Keratinocyte (primary cell): ENCODE measurements around the gene STAMBPL1. TPM values are rescaled to one million over a fixed set of nuclear protein-coding genes. Genes with fewer than 3 reads are reported as not detected.

Source experiments
- DNase-seq: peaks from one replicate; pipeline ENCODE4 v3.0.0-alpha.2; 2011; ENCODE audit warnings: low read depth, missing footprints, low spot score
- FAIRE-seq: peaks from 2 replicates; lab custom pipeline; 2011; peaks lifted over from hg19 to GRCh38; lab: Jason Lieb, UNC
- H2AFZ ChIP-seq: 2 replicates; pipeline ENCODE4 v1.6.0; 2012; ENCODE audit warnings: low read length, control low read depth, inconsistent platforms; ENCODE audit not compliant: control insufficient read depth
- H3K27ac ChIP-seq: 2 replicates; pipeline ENCODE4 v1.5.1; 2011; ENCODE audit warnings: low read length; ENCODE audit not compliant: control insufficient read depth, insufficient read depth
- H3K27me3 ChIP-seq: 3 replicates; pipeline ENCODE4 v1.6.0; 2011; ENCODE audit warnings: low read length; ENCODE audit not compliant: control insufficient read depth, insufficient read depth; ENCODE audit errors: extremely low read depth
- H3K36me3 ChIP-seq, 2 experiments: 2 replicates in 1 of 2; 3 replicates in 1 of 2; pipeline ENCODE4 v1.5.1; 2011; ENCODE audit warnings: low read length in 2 of 2, mild to moderate bottlenecking in 1 of 2; ENCODE audit not compliant: control insufficient read depth in 2 of 2, insufficient read depth in 2 of 2; ENCODE audit errors: extremely low read depth in 1 of 2
- H3K4me1 ChIP-seq: 3 replicates; pipeline ENCODE4 v1.5.1; 2011; ENCODE audit warnings: low read length; ENCODE audit not compliant: control insufficient read depth, insufficient read depth; ENCODE audit errors: extremely low read depth
- H3K4me2 ChIP-seq: 3 replicates; pipeline ENCODE4 v1.6.0; 2011; ENCODE audit warnings: low read depth, low read length; ENCODE audit not compliant: control insufficient read depth, insufficient read depth; ENCODE audit errors: extremely low read depth
- H3K4me3 ChIP-seq, 3 experiments: fragments of 200-600 bp in 1 of 3; sonication (generic) in 1 of 3; 2 replicates in 2 of 3; 3 replicates in 1 of 3; pipeline ENCODE4 v1.5.1; 2011 to 2016; ENCODE audit warnings: low read length in 3 of 3, mild to moderate bottlenecking in 3 of 3, control low read depth in 2 of 3, inconsistent platforms in 1 of 3, low read depth in 1 of 3, mixed read lengths in 1 of 3, mixed run types in 1 of 3, moderate library complexity in 1 of 3; ENCODE audit not compliant: control insufficient read depth in 2 of 3, insufficient read depth in 2 of 3; ENCODE audit errors: extremely low read depth in 1 of 3
- H3K79me2 ChIP-seq: 2 replicates; pipeline ENCODE4 v1.6.0; 2012; ENCODE audit warnings: low read length; ENCODE audit not compliant: control insufficient read depth, insufficient read depth
- H3K9ac ChIP-seq: 3 replicates; pipeline ENCODE4 v1.6.0; 2011; ENCODE audit warnings: low read length; ENCODE audit not compliant: control insufficient read depth, insufficient read depth; ENCODE audit errors: extremely low read depth
- H3K9me1 ChIP-seq: 3 replicates; pipeline ENCODE4 v1.6.0; 2011; ENCODE audit warnings: low read length; ENCODE audit not compliant: control insufficient read depth, insufficient read depth; ENCODE audit errors: extremely low read depth
- H3K9me3 ChIP-seq: 2 replicates; pipeline ENCODE4 v1.5.1; 2012; ENCODE audit warnings: low read depth, low read length; ENCODE audit not compliant: control insufficient read depth
- H4K20me1 ChIP-seq: 3 replicates; pipeline ENCODE4 v1.6.0; 2011; ENCODE audit warnings: low read length; ENCODE audit not compliant: control insufficient read depth, insufficient read depth; ENCODE audit errors: extremely low read depth
- EZH2 ChIP-seq: IDR thresholded peaks from one replicate; pipeline ENCODE4 v1.6.1; 2012; ENCODE audit warnings: inconsistent platforms, mild to moderate bottlenecking, low read length, moderate library complexity
- dilution Hi-C: fragments of 300-500 bp; cut with MboI; formaldehyde crosslinking; loops from one replicate; pipeline ENCODE4 v1.7.0; 2020; ENCODE audit warnings: low sequenced_read_pairs; ENCODE audit not compliant: extremely low pct_ligation_motif_present
- polyA plus RNA-seq, 5 experiments: library from polyadenylated mRNA; depleted of rRNA in 3 of 5; stranded (reverse) in 3 of 5; stranded (forward) in 1 of 5; unstranded in 1 of 5; fragments of >200 nt; gene quantifications; 1 replicate in 1 of 5; 2 replicates in 3 of 5; 3 replicates in 1 of 5; pipeline versions ENCODE4 v1.2.1 to v1.2.3, GENCODE V29; 2011 to 2012; ENCODE audit warnings: missing spikeins in 2 of 5, low read depth in 1 of 5, low replicate concordance in 1 of 5
- TF ChIP-seq, protein P1 (sequence below), 3 experiments: IDR thresholded peaks in 1 of 3; conservative IDR thresholded peaks in 1 of 3; optimal IDR thresholded peaks in 1 of 3; 2 replicates in 2 of 3; 3 replicates in 1 of 3; pipeline versions ENCODE3 to v1.5.1; 2011; ENCODE audit warnings: low read length in 3 of 3, mild to moderate bottlenecking in 3 of 3, moderate library complexity in 2 of 3, control low read depth in 1 of 3, inconsistent platforms in 1 of 3; ENCODE audit not compliant: insufficient read depth in 2 of 3; ENCODE audit errors: extremely low read depth in 1 of 3

The STAMBPL1 gene
- polyA plus RNA-seq, 1 donor (not counting 4 experiments of a cell fraction or from before 2014, with no cell fraction given) = 9.0 TPM

DNA sequence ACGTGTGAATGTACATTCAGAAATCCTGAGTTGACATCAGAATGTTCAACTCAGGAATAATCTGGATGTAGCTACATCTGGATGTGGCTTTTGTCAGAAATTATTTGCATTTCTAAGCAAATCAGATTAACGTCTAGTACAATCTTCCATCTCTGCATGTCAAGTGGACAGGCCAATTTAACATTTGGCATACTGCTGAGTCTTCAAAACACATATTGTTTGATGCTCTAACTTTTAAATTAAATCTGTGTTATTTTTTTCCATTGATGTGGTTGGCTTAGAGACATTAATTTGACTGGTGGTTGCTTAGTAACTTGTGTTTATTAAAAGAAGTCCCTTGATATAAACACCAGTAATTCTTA lies 3.4 kb downstream of the STAMBPL1 start:
- peak overlapping the region; percentile 90 for H3K27ac ChIP-seq
- TF ChIP-seq, protein P1, sequence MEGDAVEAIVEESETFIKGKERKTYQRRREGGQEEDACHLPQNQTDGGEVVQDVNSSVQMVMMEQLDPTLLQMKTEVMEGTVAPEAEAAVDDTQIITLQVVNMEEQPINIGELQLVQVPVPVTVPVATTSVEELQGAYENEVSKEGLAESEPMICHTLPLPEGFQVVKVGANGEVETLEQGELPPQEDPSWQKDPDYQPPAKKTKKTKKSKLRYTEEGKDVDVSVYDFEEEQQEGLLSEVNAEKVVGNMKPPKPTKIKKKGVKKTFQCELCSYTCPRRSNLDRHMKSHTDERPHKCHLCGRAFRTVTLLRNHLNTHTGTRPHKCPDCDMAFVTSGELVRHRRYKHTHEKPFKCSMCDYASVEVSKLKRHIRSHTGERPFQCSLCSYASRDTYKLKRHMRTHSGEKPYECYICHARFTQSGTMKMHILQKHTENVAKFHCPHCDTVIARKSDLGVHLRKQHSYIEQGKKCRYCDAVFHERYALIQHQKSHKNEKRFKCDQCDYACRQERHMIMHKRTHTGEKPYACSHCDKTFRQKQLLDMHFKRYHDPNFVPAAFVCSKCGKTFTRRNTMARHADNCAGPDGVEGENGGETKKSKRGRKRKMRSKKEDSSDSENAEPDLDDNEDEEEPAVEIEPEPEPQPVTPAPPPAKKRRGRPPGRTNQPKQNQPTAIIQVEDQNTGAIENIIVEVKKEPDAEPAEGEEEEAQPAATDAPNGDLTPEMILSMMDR (optimal IDR thresholded peaks at IDR 0.05 in 1 of 3, IDR thresholded peaks at IDR 0.05 in 1 of 3, conservative IDR thresholded peaks at IDR 0.05 in 1 of 3; ENCODE audit: extremely low read depth in 1 of 3, insufficient read depth in 2 of 3, low read length in 3 of 3) = no peak
- no peak for FAIRE-seq
- H3K4me2 ChIP-seq = peak overlapping the region; percentile 27
- no peak for DNase-seq
- no peak overlapping the region for H3K4me3 ChIP-seq
- peaks cover 39% of the 10 kb centered on the region for H3K4me1 ChIP-seq
- H4K20me1 ChIP-seq = no peaks in the 10 kb centered on the region
- H2AFZ ChIP-seq = peak overlapping the region; percentile 3
- H3K9me1 ChIP-seq = no peaks in the 10 kb centered on the region
- no peaks in the 10 kb centered on the region for H3K9me3 ChIP-seq
- peaks cover 24% of the 10 kb centered on the region for H3K79me2 ChIP-seq
- dilution Hi-C loops = no loop called here
- H3K36me3 ChIP-seq = peaks cover 0 to 3% of the 10 kb centered on the region in 2 experiments
- no peaks in the 10 kb centered on the region for H3K27me3 ChIP-seq
- H3K9ac ChIP-seq = no peak overlapping the region

DNA sequence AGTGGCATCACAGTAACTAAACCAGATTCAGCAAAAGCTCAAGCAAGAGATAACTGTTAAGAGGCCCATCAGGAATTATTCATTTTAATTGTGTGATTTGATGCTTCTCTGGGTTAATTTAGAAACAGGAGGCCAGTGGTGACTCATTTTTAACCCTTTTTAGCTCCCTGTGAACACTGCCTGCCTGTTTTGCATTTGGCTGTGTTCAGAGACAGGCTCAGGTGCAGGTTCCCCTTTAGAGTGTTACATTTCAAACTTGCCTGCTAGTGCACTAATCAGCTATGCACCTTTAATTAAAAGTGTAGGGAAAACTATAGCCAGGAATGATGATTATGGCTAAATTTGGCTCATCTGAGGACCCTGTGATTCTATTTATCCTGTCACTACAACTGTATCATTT lies 6.5 kb downstream of the STAMBPL1 start:
- H3K4me1 ChIP-seq = peaks cover 30% of the 10 kb centered on the region
- H3K9me1 ChIP-seq = no peaks in the 10 kb centered on the region
- DNase-seq = no peak
- peaks cover 20% of the 10 kb centered on the region for H3K79me2 ChIP-seq
- no peak overlapping the region for H3K4me2 ChIP-seq
- H3K9me3 ChIP-seq = no peaks in the 10 kb centered on the region
- H3K27me3 ChIP-seq = no peaks in the 10 kb centered on the region
- H3K9ac ChIP-seq = no peak overlapping the region
- peaks cover 0 to 3% of the 10 kb centered on the region in 2 experiments for H3K36me3 ChIP-seq
- no peak overlapping the region for H2AFZ ChIP-seq
- dilution Hi-C loops = no loop called here
- no peaks in the 10 kb centered on the region for H4K20me1 ChIP-seq
- TF ChIP-seq, protein P1 (optimal IDR thresholded peaks at IDR 0.05 in 1 of 3, IDR thresholded peaks at IDR 0.05 in 1 of 3, conservative IDR thresholded peaks at IDR 0.05 in 1 of 3; ENCODE audit: extremely low read depth in 1 of 3, insufficient read depth in 2 of 3, low read length in 3 of 3) = no peak
- TF ChIP-seq EZH2 = no peak
- no peak for FAIRE-seq
- no peak overlapping the region for H3K27ac ChIP-seq
- no peak overlapping the region for H3K4me3 ChIP-seq
